Lower leg skin (tissue), 4 donors: ENCODE results near the gene POLR3B. TPM values are rescaled to one million over a fixed set of nuclear protein-coding genes. Genes with fewer than 3 reads are reported as not detected.
"Not testable (repeated sequence)": the region's sequence is repeated elsewhere in the genome, so short reads cannot be mapped to it uniquely, and the experiment has no call there.

ENCODE experiments used
- DNase-seq, 2 donors: peaks; one replicate each; pipeline ENCODE4 v3.0.0-alpha.2; 2019; ENCODE audit warnings: low spot score in 2 of 2
- H3K4me3 ChIP-seq: fragments of 200-600 bp; sonication (generic); 2 replicates; pipeline ENCODE4 v1.5.1; 2017; ENCODE audit warnings: mild to moderate bottlenecking, low read depth; ENCODE audit not compliant: poor library complexity, severe bottlenecking
- POLR2A ChIP-seq, 2 donors: fragments of 450-650 bp; IDR thresholded peaks; one replicate each; pipeline ENCODE4 v1.6.1; 2016 to 2017; ENCODE audit warnings: antibody characterized with exemption in 2 of 2, mild to moderate bottlenecking in 1 of 2, moderate library complexity in 1 of 2
- WGBS, 2 donors: methylation state at CpG; one replicate each; pipeline ENCODE4 v1.1.5; 2018; 5-methylcytosine and 5-hydroxymethylcytosine counted together
- intact Hi-C: fragments of 100-400 bp; cut with DNase I; formaldehyde crosslinking; loops from one replicate; pipeline ENCODE4 v1.15.0; 2023; ENCODE audit warnings: low total_unique reads
- total RNA-seq, 4 donors: library from RNA; depleted of rRNA; stranded (reverse); fragments of >200 nt; gene quantifications; one replicate each; pipeline ENCODE4 v1.1.0, GENCODE V29; 2016
- TF ChIP-seq, protein P1 (sequence below), 3 donors: fragments of 450-650 bp; IDR thresholded peaks; one replicate each; pipeline ENCODE4 v1.5.1; 2016; ENCODE audit warnings: antibody characterized with exemption in 3 of 3, mild to moderate bottlenecking in 3 of 3, moderate library complexity in 2 of 3

POLR3B gene
- total RNA-seq, 4 donors from 2014 or later, result 9.4 to 12.9 (median 12.1) TPM

DNA sequence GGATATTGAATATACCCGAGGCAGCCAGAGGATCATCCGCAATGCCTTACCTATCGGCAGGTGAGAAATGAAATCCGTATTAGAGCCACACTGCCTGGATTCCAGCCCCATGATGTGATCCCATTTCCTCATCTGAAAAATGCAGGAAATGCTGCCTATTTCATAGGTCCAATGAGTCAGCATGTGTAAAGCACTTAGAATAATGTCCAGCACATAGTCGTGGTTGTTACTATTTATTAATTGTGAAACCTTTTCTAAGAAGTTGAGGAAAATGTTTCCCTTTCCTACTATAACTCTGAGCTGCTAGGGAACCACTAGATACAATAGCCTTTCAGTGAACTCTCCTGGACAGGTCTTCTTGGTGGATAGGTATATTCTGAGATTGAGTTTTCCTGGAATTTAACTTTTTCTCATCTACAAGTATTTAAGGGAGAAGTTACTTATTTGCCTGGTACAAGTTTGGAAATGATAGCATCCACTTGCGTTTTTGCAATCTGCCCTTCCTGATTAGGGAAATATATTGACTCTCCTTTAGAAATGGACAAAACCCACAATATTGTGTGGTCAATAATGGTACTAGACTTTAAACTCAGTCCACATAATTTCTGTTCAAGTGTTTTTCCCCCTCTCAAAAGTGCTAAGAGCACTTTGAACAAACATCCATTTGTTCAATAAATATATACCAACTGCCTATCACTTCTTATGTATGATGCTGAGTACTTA, 12.2 kb downstream of the POLR3B start:
- no peak overlapping the region for H3K4me3 ChIP-seq
- 85 to 91% methylated on average over 6 of the region's 6 CpGs for WGBS, 2 donors
- intact Hi-C loops, result no loop called here
- no peak for TF ChIP-seq POLR2A (IDR thresholded peaks at IDR 0.05)
- TF ChIP-seq, protein P1, sequence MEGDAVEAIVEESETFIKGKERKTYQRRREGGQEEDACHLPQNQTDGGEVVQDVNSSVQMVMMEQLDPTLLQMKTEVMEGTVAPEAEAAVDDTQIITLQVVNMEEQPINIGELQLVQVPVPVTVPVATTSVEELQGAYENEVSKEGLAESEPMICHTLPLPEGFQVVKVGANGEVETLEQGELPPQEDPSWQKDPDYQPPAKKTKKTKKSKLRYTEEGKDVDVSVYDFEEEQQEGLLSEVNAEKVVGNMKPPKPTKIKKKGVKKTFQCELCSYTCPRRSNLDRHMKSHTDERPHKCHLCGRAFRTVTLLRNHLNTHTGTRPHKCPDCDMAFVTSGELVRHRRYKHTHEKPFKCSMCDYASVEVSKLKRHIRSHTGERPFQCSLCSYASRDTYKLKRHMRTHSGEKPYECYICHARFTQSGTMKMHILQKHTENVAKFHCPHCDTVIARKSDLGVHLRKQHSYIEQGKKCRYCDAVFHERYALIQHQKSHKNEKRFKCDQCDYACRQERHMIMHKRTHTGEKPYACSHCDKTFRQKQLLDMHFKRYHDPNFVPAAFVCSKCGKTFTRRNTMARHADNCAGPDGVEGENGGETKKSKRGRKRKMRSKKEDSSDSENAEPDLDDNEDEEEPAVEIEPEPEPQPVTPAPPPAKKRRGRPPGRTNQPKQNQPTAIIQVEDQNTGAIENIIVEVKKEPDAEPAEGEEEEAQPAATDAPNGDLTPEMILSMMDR (IDR thresholded peaks at IDR 0.05), result no peak
- DNase-seq, result no peak

DNA sequence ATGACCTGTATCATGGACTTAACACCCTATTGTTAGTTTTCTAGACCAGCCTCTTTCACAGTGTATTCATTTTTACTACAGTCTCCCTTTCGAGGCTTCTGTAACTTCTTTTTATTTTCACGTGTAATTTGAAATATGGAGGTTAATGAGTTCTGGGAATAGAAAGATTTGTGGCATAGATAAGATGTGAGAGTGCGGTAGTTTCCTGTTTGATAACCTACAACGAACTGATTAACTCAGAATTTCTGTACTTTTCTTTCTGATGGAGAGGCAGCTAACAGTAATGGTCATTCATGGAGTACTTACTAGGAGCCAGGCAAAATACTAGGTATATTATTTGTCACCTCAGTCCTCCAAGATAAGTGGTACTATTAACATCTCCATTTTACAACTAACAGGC, 21.2 kb downstream of the POLR3B start:
- H3K4me3 ChIP-seq, result no peak overlapping the region
- no peak for TF ChIP-seq POLR2A (IDR thresholded peaks at IDR 0.05)
- TF ChIP-seq, protein P1 (IDR thresholded peaks at IDR 0.05), result no peak
- intact Hi-C loops, result no loop called here
- WGBS, 2 donors, result 79 to 86% methylated on average over 4 of the region's 4 CpGs
- DNase-seq, result no peak

DNA sequence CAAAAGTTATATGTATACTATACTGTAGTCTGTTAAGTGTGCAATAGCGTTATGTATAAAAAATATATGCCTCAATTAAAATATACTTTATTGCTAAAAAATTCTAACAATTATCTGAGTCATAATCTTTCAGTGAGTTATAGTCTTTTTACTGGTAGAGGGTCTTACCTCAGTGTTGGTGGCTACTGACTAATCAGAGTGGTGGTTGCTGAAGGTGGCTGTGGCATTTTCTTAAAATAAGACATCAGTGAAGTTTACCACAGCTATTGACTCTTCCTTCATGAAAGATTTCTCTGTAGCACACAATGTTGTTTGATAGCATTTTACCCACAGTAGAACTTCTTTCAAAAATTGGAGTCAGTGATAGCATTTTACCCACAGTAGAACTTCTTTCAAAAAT, 23.4 kb downstream of the POLR3B start:
- TF ChIP-seq POLR2A (IDR thresholded peaks at IDR 0.05), result no peak
- 95 to 98% methylated on average over 1 of the region's 1 CpG for WGBS, 2 donors
- no peak for DNase-seq
- H3K4me3 ChIP-seq, result no peak overlapping the region
- intact Hi-C loops, result loop anchor here (10.0 kb wide), 1 partner anchor 534 kb away; no protein-coding TSS in a partner anchor

DNA sequence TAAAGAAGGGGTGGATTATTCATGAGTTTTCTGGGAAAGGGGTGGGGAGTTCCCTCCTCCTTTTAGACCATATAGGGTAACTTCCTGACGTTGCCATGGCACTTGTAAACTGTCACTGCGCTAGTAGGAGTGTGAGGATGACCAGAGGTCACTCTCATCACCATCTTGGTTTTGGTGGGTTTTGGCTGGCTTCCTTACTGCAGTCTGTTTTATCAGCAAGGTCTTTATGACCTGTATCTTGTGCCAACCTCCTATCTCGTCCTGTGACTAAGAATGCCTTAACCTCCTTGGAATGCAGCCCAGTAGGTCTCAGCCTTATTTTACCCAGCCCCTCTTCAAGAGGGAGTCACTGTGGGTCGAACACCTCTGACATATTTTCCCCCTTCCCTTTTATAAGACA, 24.3 kb downstream of the POLR3B start:
- intact Hi-C loops, result loop anchor here (10.0 kb wide), 1 partner anchor 533 kb away; no protein-coding TSS in a partner anchor
- DNase-seq, H3K4me3 ChIP-seq: not testable (repeated sequence)
- WGBS, 2 donors, result 91 to 94% methylated on average over 4 of the region's 4 CpGs

DNA sequence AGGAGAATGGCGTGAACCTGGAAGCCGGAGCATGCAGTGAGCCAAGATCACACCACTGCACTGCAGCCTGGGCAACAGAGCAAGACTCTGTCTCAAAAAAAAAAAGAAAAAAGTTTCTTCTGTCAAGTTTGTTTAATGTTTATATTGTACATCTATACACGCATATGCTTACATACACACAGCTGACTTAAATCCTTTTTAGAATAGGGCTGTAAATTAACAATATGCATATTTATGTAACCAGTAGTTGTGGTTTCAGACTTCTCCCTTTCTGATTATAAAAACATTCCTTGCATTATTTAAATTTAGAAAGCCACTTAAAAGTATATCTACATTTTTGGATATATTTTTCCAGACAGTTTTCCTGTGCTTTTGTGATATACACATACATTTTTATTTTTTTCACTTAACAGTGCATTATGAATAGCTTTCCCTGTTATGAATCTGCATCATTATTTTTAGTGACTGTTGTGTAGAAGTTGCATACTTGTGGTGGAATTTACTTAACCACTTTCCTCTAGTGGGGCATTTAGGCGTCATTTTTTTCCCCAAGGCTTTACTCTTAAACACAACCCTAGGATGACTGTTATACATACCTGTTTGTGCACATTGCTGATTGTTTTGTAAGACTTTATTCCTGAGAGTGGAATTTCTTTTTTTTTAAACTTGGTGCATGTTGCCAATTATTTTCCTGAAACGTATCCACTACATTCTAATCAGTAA, 29.4 kb downstream of the POLR3B start:
- intact Hi-C loops, result loop anchor here (10.0 kb wide), 1 partner anchor 528 kb away; no protein-coding TSS in a partner anchor
- no peak for DNase-seq
- no peak overlapping the region for H3K4me3 ChIP-seq
- TF ChIP-seq, protein P1 (IDR thresholded peaks at IDR 0.05), result no peak
- no peak for TF ChIP-seq POLR2A (IDR thresholded peaks at IDR 0.05)
- WGBS, 2 donors, result 86 to 88% methylated on average over 5 of the region's 5 CpGs

DNA sequence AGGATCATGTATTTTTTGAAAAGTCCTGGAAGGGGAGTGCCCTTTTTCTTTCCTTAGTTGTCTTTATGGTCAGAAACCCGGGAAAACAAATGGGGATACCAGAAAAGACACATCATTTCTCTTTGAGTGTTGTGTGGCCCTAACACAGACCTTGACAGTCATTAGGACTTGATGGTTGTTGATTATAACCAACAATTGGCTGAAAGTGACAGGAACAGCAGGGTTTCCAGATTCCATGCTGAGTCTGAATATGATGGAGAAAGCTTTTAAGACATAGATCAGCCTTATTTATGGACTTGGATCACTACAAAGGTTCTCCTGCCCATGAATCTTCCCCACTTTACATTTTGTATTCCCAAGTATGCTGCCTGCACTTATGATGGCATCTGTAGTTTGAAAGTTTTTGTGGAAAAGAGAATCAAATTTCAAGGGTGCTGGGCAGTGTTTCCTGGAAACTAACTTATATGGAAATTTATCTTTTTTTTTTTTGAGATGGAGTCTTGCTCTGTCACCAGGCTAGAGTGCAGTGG, 30.4 kb downstream of the POLR3B start:
- TF ChIP-seq, protein P1 (IDR thresholded peaks at IDR 0.05), result no peak
- no peak for TF ChIP-seq POLR2A (IDR thresholded peaks at IDR 0.05)
- intact Hi-C loops, result loop anchor here (10.0 kb wide), 1 partner anchor 527 kb away; no protein-coding TSS in a partner anchor
- no peak for DNase-seq
- H3K4me3 ChIP-seq, result no peak overlapping the region
- 89 to 93% methylated on average over 1 of the region's 1 CpG for WGBS, 2 donors
